ENCODE measurements around the gene S1PR4.

The S1PR4 gene

DNA sequence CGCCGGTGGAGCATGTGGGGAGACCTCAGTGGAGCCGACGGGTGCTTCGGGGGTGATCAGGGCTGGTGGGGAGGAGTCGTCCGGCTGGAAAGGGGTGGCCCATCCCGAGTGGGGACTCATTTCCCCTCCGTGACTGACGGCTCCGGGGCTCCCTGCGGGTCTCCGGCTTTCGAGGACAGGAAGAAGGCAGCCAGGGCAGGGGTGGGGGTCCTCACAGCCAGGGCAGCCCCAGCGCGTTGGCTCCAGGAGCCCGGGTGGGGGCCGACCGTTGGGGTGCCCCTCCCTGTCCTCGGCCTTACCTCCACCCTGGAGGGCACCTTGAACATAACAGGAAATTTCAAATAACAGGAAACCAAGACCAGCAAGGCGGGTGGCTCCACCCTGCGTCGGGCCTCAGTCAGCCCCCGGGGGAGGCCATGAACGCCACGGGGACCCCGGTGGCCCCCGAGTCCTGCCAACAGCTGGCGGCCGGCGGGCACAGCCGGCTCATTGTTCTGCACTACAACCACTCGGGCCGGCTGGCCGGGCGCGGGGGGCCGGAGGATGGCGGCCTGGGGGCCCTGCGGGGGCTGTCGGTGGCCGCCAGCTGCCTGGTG is at the start of gene S1PR4:
Gene S1PR4 (plus strand): TSS at position 393 of the 596 bp plus-strand sequence. CDS start 24 bp downstream, at position 417.
- DNase-seq = peak; percentile 69 to 71

DNA sequence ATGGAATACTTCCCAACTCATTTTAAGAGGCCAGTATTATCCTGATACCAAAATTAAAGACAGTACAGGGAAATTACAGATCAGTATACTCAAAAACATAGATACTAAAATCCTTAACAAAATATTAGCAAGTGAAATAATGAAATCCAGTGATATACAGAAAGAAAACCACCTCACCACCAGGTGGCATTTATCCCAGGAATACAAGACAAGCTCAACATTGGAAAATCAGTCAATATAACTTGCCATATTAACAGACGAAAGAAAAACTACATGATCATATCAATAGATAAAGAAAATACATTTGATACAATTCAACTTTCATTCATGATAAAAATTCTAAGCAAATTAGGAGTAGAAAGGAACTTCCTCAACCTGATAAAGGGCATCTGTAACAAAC is 49.5 kb upstream of the S1PR4 start:
- DNase-seq = no peak

DNA sequence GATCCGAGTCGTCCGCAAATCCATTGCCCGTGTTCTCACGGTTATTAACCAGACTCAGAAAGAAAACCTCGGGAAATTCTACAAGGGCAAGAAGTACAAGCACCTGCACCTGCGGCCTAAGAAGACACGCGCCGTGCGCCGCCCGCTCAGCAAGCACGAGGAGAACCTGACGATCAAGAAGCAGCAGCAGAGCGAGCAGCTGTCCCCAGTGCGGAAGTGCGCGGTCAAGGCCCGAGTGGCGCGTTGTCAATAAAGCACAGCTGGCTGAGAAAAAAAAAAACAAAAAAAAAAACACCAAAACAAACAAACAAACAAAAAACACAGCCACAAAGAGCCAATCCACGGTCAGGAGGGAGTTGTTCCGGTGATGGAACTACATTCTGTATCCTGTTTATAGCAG is 47.4 kb upstream of the S1PR4 start:
- DNase-seq = no peak

GRCh38 chr19:3132971-3133792 is 45.4 kb upstream of the S1PR4 start:
- peak; percentile 80 to 85 for DNase-seq

DNA sequence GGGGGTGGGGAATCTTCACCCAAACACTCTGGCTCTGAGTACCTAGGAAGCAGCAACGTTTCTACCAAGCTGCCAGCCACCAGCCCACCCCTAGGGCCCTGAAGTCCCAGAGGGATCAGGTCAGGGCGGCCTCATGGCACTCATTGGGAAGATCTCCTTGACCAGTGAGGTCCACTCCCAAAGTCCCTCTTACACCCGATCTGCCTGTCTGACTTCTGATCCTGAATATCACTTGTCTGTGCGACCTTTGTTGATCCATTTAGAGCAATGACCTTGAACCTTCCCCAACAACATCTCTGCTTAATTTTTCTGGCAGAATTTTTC is 44.8 kb upstream of the S1PR4 start:
- no peak for DNase-seq

GRCh38 chr19:3135961-3136683 is 42.4 kb upstream of the S1PR4 start, which contains the start of gene GNA15:
Gene GNA15 (plus strand): TSS chr19:3136033. CDS start chr19:3136451, 418 bp downstream.
- peak; percentile 39 to 66 for DNase-seq

GRCh38 chr19:3136684-3137055 is 41.9 kb upstream of the S1PR4 start:
- DNase-seq = no peak

- DNase-seq = no peak
Observed at GRCh38 chr19:3137119-3137518, 41.5 kb upstream of the S1PR4 start.

DNA sequence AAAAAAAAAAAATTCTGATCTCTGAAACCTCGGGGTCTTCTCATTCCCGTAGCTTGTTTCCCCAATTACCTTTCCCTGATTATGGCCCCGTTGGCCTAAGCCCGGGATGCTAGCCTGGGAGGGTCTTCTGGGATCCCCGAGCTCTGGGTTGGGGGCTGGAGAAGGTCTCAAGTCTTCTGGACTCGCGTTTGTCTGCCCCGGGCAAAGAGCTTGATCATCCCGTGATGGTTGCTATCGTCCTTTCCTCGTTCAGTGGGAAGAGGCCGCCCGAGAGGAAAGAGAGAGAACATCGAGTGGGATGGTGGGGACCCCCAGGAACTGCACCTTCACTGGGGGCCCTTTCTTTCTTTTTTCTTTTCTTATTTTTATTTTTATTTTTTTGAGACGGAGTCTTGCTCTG is 40.3 kb upstream of the S1PR4 start:
- no peak for DNase-seq

GRCh38 chr19:3140667-3141038 is 37.9 kb upstream of the S1PR4 start:
- DNase-seq = no peak

- DNase-seq = peak in 1 of 2 donors; percentile 89
Observed at GRCh38 chr19:3142292-3142670, 36.3 kb upstream of the S1PR4 start.

DNA sequence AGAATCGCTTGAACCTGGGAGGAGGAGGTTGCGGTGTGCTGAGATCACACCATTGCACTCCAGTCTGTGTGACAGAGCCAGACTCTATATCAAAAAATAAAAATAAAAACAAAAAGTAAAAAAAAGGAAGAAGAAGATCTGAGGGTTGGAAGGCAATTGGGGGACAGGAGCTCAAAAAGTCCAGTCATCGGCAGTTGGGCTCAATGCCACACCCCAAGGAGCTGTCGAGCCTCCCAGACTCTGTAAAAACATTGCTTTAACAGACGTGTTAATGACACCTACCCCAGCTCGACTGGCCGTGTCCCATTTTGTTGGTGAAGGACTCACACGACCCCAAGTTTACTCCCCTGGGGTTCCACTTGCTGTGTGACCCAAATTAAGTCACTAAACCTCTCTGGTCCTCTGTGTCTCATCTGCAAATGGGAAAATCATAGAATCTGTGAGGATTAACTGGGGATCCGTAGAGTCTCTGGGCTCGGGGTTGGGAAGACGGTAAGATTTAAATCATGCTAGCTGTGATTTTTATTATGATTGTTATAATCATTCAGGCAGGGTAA is 35.7 kb upstream of the S1PR4 start:
- DNase-seq = no peak

DNA sequence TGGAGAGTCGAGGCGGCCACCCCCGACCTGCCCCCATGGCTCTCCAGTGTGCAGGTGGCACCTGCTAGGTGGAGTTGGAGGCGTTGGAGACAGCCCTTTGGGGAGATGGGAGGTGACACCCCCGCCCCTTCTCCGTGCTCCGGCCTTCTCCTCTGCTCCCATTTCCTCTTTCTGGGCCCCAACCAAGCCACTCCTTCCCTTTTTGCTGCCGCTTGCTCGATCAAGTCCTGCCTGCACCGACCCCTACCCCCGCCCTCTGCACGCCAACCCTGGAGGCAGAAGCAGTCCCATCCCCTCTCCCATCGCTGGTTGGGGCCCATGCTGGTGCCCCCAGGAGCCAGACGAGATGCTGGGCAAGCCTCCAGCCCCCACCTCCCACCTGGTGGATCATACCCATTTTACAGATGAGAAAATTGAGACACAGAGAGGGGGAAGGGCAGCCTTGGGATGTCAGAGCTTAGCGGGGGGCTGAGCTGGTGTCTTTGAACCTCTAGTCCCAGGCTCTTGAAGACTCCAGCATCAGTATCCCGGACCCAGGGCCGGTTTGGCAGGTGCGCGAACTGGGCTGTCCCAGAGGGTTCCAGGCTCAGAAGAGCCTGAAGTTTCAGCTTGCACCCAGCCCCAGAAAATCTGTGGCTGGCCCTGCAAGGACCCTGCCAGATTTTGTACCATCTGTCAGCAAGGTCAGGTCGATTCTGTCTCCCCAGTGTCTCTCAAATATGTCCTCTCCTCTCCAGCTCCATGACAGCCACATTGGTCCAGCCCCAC is 32.5 kb upstream of the S1PR4 start:
- peak in 1 of 2 donors; percentile 37 for DNase-seq

- DNase-seq = peak; percentile 16 to 44
Observed at GRCh38 chr19:3146677-3147100, 31.9 kb upstream of the S1PR4 start.

GRCh38 chr19:3148503-3148902 is 30.1 kb upstream of the S1PR4 start:
- DNase-seq = no peak

DNA sequence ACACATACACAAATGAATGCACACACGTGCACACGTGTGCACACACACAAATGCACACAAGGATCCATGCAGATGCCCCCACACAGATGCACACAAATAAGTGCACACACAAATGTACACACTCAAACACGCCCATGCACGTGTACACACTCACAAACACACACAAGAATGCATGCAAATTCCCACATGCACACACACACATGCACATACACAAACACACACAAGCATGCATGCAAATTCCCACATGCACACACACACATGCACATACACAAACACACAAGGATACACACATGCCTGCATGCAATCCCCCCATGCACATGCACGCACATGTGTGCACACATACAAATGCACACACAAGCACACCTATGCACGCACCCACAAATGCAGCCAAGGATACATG is 29.5 kb upstream of the S1PR4 start:
- no peak for DNase-seq

- no peak for DNase-seq
Observed at GRCh38 chr19:3149526-3150505, 28.8 kb upstream of the S1PR4 start.

- no peak for DNase-seq
Observed at GRCh38 chr19:3150739-3151329, 27.7 kb upstream of the S1PR4 start.

GRCh38 chr19:3151563-3152418 is 26.8 kb upstream of the S1PR4 start:
- no peak for DNase-seq

GRCh38 chr19:3152419-3152780 is 26.2 kb upstream of the S1PR4 start:
- no peak for DNase-seq

Measured in bone marrow (tissue), 2 donors.